HepG2 (cell line): ENCODE data around the gene ADM. TPM values are rescaled to one million over a fixed set of nuclear protein-coding genes. Genes with fewer than 3 reads are reported as not detected.

Experiments
- ATAC-seq: fragments of 200-7000 bp; cut with Tn5 transposase; 3 replicates; pipeline ENCODE4 v1.9.1; 2020; ENCODE audit warnings: mild to moderate bottlenecking, moderate library complexity
- BruUV-seq: library from RNA; stranded (reverse); fragments of 400-500 nt; replicated peaks from 2 replicates; lab custom pipeline; 2021; lab: Mats Ljungman, UMichigan
- CTCF ChIA-PET: fragments of 300-600 bp; formaldehyde crosslinking; extraction: SDS; loops from one replicate; lab custom pipeline; 2021; ENCODE audit warnings: low total read pairs, inconsistent platforms, low intra/inter-chr PET ratio; lab: Yijun Ruan, JAX
- POLR2A ChIA-PET: fragments of 350-600 bp; sonication (Branson Sonifier 250); formaldehyde crosslinking; loops from one replicate; lab custom pipeline; 2020; ENCODE audit warnings: antibody characterized with exemption, inconsistent platforms; lab: Yijun Ruan, JAX
- DNase-seq: peaks from one replicate; pipeline ENCODE4 v3.0.0-alpha.2; 2015; ENCODE audit warnings: low spot score
- FAIRE-seq: peaks from 3 replicates; lab custom pipeline; 2011; peaks lifted over from hg19 to GRCh38; lab: Jason Lieb, UNC
- H2AFZ ChIP-seq: one replicate; pipeline ENCODE4 v1.6.1; 2011; ENCODE audit warnings: low read length, inconsistent platforms
- H3K27ac ChIP-seq: fragments of 300-600 bp; 3 replicates; pipeline ENCODE4 v1.8.0; 2011; ENCODE audit warnings: mixed run types, mild to moderate bottlenecking, mixed read lengths, low read length, inconsistent platforms; ENCODE audit not compliant: insufficient read depth; ENCODE audit errors: extremely low read length
- H3K27me3 ChIP-seq, 2 experiments: fragments of 200-600 bp in 1 of 2; 2 replicates in 1 of 2; 3 replicates in 1 of 2; pipeline versions ENCODE4 v1.6.0 to v1.8.0; 2011; ENCODE audit warnings: low read length in 2 of 2, mild to moderate bottlenecking in 2 of 2, moderate library complexity in 2 of 2, inconsistent platforms in 1 of 2; ENCODE audit not compliant: insufficient read depth in 2 of 2, control insufficient read depth in 1 of 2
- H3K36me3 ChIP-seq, 2 experiments: fragments of 200-600 bp in 1 of 2; replicated peaks in 1 of 2; 2 replicates in 1 of 2; 3 replicates in 1 of 2; pipeline versions ENCODE4 v1.5.1 to v1.8.0; 2011; ENCODE audit warnings: low read length in 2 of 2, inconsistent platforms in 1 of 2; ENCODE audit not compliant: insufficient read depth in 2 of 2, control insufficient read depth in 1 of 2
- H3K4me1 ChIP-seq: 2 replicates; pipeline ENCODE4 v1.5.1; 2012; ENCODE audit warnings: low read length, inconsistent platforms; ENCODE audit not compliant: insufficient read depth
- H3K4me2 ChIP-seq: 2 replicates; pipeline ENCODE4 v1.6.0; 2011; ENCODE audit warnings: low read depth, low read length, inconsistent platforms
- H3K4me3 ChIP-seq, 3 experiments: fragments of 200-600 bp in 1 of 3; sonication (generic), shearing (Covaris generic) in 1 of 3; replicated peaks in 1 of 3; 2 replicates each; pipeline ENCODE4 v1.5.1; 2011 to 2016; ENCODE audit warnings: low read length in 3 of 3, inconsistent platforms in 2 of 3, low read depth in 2 of 3, mild to moderate bottlenecking in 2 of 3, control low read depth in 1 of 3, mixed read lengths in 1 of 3; ENCODE audit not compliant: insufficient read depth in 1 of 3
- H3K79me2 ChIP-seq: one replicate; pipeline ENCODE4 v1.6.1; 2011; ENCODE audit warnings: low read length, inconsistent platforms; ENCODE audit not compliant: insufficient read depth
- H3K9ac ChIP-seq: 2 replicates; pipeline ENCODE4 v1.6.0; 2011; ENCODE audit warnings: mild to moderate bottlenecking, low read depth, low read length, inconsistent platforms; ENCODE audit not compliant: insufficient read depth
- H3K9me3 ChIP-seq: 2 replicates; pipeline ENCODE4 v1.5.1; 2012; ENCODE audit warnings: mild to moderate bottlenecking, low read length
- H4K20me1 ChIP-seq: 2 replicates; pipeline ENCODE4 v1.6.0; 2011; ENCODE audit warnings: inconsistent platforms, mild to moderate bottlenecking, low read length, moderate library complexity; ENCODE audit not compliant: insufficient read depth
- MED1 ChIP-seq: sonication (generic); formaldehyde crosslinking; IDR thresholded peaks from 2 replicates; pipeline ENCODE4 v1.4.0; 2020; ENCODE audit warnings: missing genetic modification reagents
- NCOR1 ChIP-seq: fragments of 200-600 bp; sonication (generic); IDR thresholded peaks from 2 replicates; pipeline ENCODE4 v1.7.0; 2017; ENCODE audit warnings: antibody characterized with exemption, low read length, borderline replicate concordance
- TP53 ChIP-seq: sonication (generic); formaldehyde crosslinking; conservative IDR thresholded peaks from 2 replicates; pipeline ENCODE4 v1.4.0; 2020; ENCODE audit warnings: missing genetic modification reagents
- ZBTB8A ChIP-seq: sonication (generic); formaldehyde crosslinking; IDR thresholded peaks from 2 replicates; pipeline ENCODE4 v1.4.0; 2020; ENCODE audit warnings: mild to moderate bottlenecking, low read depth, missing genetic modification reagents, borderline replicate concordance
- ZNF224 ChIP-seq: sonication (generic); formaldehyde crosslinking; IDR thresholded peaks from 2 replicates; pipeline ENCODE4 v1.5.0; 2020; ENCODE audit warnings: mild to moderate bottlenecking, missing genetic modification reagents
- ZNF251 ChIP-seq: sonication (generic); formaldehyde crosslinking; IDR thresholded peaks from 2 replicates; pipeline ENCODE4 v1.9.0; 2021; ENCODE audit warnings: mild to moderate bottlenecking, missing genetic modification reagents
- ZNF567 ChIP-seq: sonication (generic); formaldehyde crosslinking; IDR thresholded peaks from 2 replicates; pipeline ENCODE4 v1.8.1; 2023; ENCODE audit warnings: mild to moderate bottlenecking, missing genetic modification reagents, borderline replicate concordance
- ZNF761 ChIP-seq: sonication (generic); formaldehyde crosslinking; conservative IDR thresholded peaks from 2 replicates; pipeline ENCODE4 v1.4.0; 2020; ENCODE audit warnings: mild to moderate bottlenecking, missing genetic modification reagents
- ZNF83 ChIP-seq: sonication (generic); formaldehyde crosslinking; IDR thresholded peaks from 2 replicates; pipeline ENCODE4 v1.4.0; 2020; ENCODE audit warnings: missing genetic modification reagents, mild to moderate bottlenecking, borderline replicate concordance
- ZNF883 ChIP-seq: sonication (generic); formaldehyde crosslinking; IDR thresholded peaks from 2 replicates; pipeline ENCODE4 v1.5.1; 2020; ENCODE audit warnings: mild to moderate bottlenecking, missing genetic modification reagents; ENCODE audit errors: not compliant biosample characterization
- ZSCAN30 ChIP-seq: sonication (generic); formaldehyde crosslinking; IDR thresholded peaks from 2 replicates; pipeline ENCODE4 v1.5.0; 2020; ENCODE audit warnings: mild to moderate bottlenecking, missing genetic modification reagents
- WGBS: methylation state at CpG from one replicate; pipeline ENCODE4 v1.1.6; 2017; ENCODE audit warnings: low lambda C conversion rate; 5-methylcytosine and 5-hydroxymethylcytosine counted together
- in situ Hi-C: cut with HindIII; loops from 2 replicates; pipeline ENCODE4 v1.10.0; 2017; ENCODE audit warnings: low pct_unique_long_range_greater_than_20kb; ENCODE audit not compliant: extremely low pct_ligation_motif_present
- intact Hi-C: fragments of 100-400 bp; cut with micrococcal nuclease; formaldehyde crosslinking; loops from one replicate; pipeline ENCODE4 v1.10.0; 2022; ENCODE audit not compliant: unreplicated experiment
- polyA plus RNA-seq, 8 experiments: library from polyadenylated mRNA; depleted of rRNA in 3 of 8; stranded (reverse) in 7 of 8; unstranded in 1 of 8; fragments of >200 nt; fragmentation: Illumina TruSeq in 4 of 8; extraction: Trizol in 4 of 8; gene quantifications; 2 replicates each; pipeline versions ENCODE4 v1.2.1 to v1.2.3, GENCODE V29; 2011 to 2016; ENCODE audit warnings: low read depth in 4 of 8, missing spikeins in 1 of 8, mixed read lengths in 1 of 8; ENCODE audit not compliant: insufficient read depth in 1 of 8
- total RNA-seq, 5 experiments: library from RNA; depleted of rRNA; stranded (reverse); fragments of >200 nt; fragmentation: Illumina TruSeq; extraction: Trizol; gene quantifications; 2 replicates each; pipeline ENCODE4 v1.2.3, GENCODE V29; 2016; ENCODE audit warnings: low read depth in 1 of 5
- TF ChIP-seq, protein P1 (sequence below): sonication (generic); formaldehyde crosslinking; IDR thresholded peaks from 2 replicates; pipeline ENCODE4 v1.4.0; 2020; ENCODE audit warnings: missing genetic modification reagents
- TF ChIP-seq, protein P2 (sequence below): sonication (generic); formaldehyde crosslinking; IDR thresholded peaks from 2 replicates; pipeline ENCODE4 v1.9.0; 2021; ENCODE audit warnings: missing genetic modification reagents, borderline replicate concordance
- TF ChIP-seq, protein P3 (sequence below): sonication (generic); formaldehyde crosslinking; IDR thresholded peaks from 2 replicates; pipeline ENCODE4 v1.4.0; 2020; ENCODE audit warnings: missing genetic modification reagents

Gene ADM
- total and polyA plus RNA-seq, 2 of the 13 experiments (the other 11 are each of a cell fraction or from before 2014, with no cell fraction given): 10.7 to 26.1 TPM

DNA sequence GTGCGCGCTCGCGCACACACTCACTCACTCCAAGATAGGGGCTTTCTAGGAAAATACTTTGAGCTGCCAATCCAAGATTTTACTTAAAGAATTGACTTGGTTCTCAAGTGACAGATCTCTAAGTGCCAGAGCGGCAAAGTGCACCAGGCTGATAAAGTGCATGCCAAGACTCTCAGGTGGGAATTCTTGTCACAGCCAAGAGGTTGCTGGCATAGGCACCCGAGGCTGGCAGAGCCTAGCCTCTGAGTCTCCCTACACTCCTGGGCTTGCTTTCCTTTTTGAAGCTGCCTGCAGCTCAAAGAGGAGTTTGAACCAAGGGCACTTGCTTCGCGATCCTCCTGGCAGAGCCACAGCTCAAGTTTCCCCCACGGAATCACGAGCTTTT is 2.5 kb upstream of the ADM start:
- Histone ChIP-seq H3K4me1 (peaks cover 34% of the 10 kb centered on the region), H3K27me3 (no peaks in the 10 kb centered on the region; a peak in 1 of 5 replicates), H2AFZ (peak overlapping the region; percentile 11), H3K9me3 (no peaks in the 10 kb centered on the region), H3K4me3 (peak overlapping the region; percentile 79 to 88 (median 82)), H4K20me1 (no peaks in the 10 kb centered on the region; the same call in 1 of the 2 replicates), H3K4me2 (peak overlapping the region; percentile 98), H3K9ac (peak overlapping the region; percentile 91), H3K27ac (peak overlapping the region; percentile 92), H3K79me2 (peaks cover 35% of the 10 kb centered on the region), H3K36me3 (no peaks in the 10 kb centered on the region)
- in situ Hi-C loops: loop anchor here (10.0 kb wide), 1 partner anchor 328 kb away; no protein-coding TSS in a partner anchor
- no peak for DNase-seq
- CTCF ChIA-PET: no interaction called here
- no peak for ATAC-seq
- intact Hi-C loops: loop anchor here (2.0 kb wide), 2 partner anchors 14 to 94 kb away; no protein-coding TSS in a partner anchor
- no peak for FAIRE-seq
- BruUV-seq: no TSS peak
- 22% methylated on average over 10 of the region's 10 CpGs for WGBS
- POLR2A ChIA-PET: interaction anchor here (0.9 to 5.0 kb wide), 7 partner anchors 13 to 543 kb away, joined by 3 to 221 read pairs (median 14); partner anchors contain the start of gene SBF2
- TF ChIP-seq ZSCAN30 (CRISPR knock-in tag) (no peak), NCOR1 (no peak), ZNF224 (CRISPR knock-in tag) (no peak), ZNF251 (no peak), MED1 (CRISPR knock-in tag) (no peak), ZBTB8A (CRISPR knock-in tag) (no peak), ZNF761 (CRISPR knock-in tag) (no peak), ZNF883 (peak; percentile 4), ZNF567 (CRISPR knock-in tag) (no peak), ZNF83 (no peak), TP53 (no peak)
- TF ChIP-seq, protein P1, sequence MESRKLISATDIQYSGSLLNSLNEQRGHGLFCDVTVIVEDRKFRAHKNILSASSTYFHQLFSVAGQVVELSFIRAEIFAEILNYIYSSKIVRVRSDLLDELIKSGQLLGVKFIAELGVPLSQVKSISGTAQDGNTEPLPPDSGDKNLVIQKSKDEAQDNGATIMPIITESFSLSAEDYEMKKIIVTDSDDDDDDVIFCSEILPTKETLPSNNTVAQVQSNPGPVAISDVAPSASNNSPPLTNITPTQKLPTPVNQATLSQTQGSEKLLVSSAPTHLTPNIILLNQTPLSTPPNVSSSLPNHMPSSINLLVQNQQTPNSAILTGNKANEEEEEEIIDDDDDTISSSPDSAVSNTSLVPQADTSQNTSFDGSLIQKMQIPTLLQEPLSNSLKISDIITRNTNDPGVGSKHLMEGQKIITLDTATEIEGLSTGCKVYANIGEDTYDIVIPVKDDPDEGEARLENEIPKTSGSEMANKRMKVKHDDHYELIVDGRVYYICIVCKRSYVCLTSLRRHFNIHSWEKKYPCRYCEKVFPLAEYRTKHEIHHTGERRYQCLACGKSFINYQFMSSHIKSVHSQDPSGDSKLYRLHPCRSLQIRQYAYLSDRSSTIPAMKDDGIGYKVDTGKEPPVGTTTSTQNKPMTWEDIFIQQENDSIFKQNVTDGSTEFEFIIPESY (CRISPR knock-in tag): 0 out of 2 replicates have a peak, but pooled peaks have one; percentile 20
- TF ChIP-seq, protein P2, sequence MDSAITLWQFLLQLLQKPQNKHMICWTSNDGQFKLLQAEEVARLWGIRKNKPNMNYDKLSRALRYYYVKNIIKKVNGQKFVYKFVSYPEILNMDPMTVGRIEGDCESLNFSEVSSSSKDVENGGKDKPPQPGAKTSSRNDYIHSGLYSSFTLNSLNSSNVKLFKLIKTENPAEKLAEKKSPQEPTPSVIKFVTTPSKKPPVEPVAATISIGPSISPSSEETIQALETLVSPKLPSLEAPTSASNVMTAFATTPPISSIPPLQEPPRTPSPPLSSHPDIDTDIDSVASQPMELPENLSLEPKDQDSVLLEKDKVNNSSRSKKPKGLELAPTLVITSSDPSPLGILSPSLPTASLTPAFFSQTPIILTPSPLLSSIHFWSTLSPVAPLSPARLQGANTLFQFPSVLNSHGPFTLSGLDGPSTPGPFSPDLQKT (CRISPR knock-in tag): no peak
- TF ChIP-seq, protein P3, sequence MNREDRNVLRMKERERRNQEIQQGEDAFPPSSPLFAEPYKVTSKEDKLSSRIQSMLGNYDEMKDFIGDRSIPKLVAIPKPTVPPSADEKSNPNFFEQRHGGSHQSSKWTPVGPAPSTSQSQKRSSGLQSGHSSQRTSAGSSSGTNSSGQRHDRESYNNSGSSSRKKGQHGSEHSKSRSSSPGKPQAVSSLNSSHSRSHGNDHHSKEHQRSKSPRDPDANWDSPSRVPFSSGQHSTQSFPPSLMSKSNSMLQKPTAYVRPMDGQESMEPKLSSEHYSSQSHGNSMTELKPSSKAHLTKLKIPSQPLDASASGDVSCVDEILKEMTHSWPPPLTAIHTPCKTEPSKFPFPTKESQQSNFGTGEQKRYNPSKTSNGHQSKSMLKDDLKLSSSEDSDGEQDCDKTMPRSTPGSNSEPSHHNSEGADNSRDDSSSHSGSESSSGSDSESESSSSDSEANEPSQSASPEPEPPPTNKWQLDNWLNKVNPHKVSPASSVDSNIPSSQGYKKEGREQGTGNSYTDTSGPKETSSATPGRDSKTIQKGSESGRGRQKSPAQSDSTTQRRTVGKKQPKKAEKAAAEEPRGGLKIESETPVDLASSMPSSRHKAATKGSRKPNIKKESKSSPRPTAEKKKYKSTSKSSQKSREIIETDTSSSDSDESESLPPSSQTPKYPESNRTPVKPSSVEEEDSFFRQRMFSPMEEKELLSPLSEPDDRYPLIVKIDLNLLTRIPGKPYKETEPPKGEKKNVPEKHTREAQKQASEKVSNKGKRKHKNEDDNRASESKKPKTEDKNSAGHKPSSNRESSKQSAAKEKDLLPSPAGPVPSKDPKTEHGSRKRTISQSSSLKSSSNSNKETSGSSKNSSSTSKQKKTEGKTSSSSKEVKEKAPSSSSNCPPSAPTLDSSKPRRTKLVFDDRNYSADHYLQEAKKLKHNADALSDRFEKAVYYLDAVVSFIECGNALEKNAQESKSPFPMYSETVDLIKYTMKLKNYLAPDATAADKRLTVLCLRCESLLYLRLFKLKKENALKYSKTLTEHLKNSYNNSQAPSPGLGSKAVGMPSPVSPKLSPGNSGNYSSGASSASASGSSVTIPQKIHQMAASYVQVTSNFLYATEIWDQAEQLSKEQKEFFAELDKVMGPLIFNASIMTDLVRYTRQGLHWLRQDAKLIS (CRISPR knock-in tag): no peak
